Liver (tissue), 3 donors: ENCODE measurements around the gene SREBF2.

Source experiments
- JUND ChIP-seq, 2 donors: IDR thresholded peaks; 2 replicates each; pipeline ENCODE4 v1.6.1; 2016; ENCODE audit warnings: antibody characterized with exemption in 2 of 2
- RAD21 ChIP-seq, 2 donors: IDR thresholded peaks; 2 replicates each; pipeline ENCODE4 v1.6.1; 2016; ENCODE audit warnings: antibody characterized with exemption in 2 of 2, mild to moderate bottlenecking in 2 of 2
- TF ChIP-seq, protein P1 (sequence below): IDR thresholded peaks from 2 replicates; pipeline ENCODE4 v1.6.1; 2016; ENCODE audit warnings: antibody characterized with exemption, mild to moderate bottlenecking
- TF ChIP-seq, protein P2 (sequence below): fragments of 150-350 bp; IDR thresholded peaks from 2 replicates; pipeline ENCODE4 v1.5.1; 2017; ENCODE audit warnings: improper control_type of control experiment, low read depth, low read length; ENCODE audit not compliant: missing input control
- TF ChIP-seq, protein P3 (sequence below): IDR thresholded peaks from 2 replicates; pipeline ENCODE4 v1.6.1; 2016; ENCODE audit warnings: antibody characterized with exemption
- TF ChIP-seq, protein P4 (sequence below): IDR thresholded peaks from 2 replicates; pipeline ENCODE4 v1.6.1; 2016; ENCODE audit warnings: antibody characterized with exemption
- TF ChIP-seq, protein P5 (sequence below): IDR thresholded peaks from 2 replicates; pipeline ENCODE4 v1.6.1; 2016; ENCODE audit warnings: antibody characterized with exemption
- donor health status: healthy.
- donor health status: healthy.

DNA sequence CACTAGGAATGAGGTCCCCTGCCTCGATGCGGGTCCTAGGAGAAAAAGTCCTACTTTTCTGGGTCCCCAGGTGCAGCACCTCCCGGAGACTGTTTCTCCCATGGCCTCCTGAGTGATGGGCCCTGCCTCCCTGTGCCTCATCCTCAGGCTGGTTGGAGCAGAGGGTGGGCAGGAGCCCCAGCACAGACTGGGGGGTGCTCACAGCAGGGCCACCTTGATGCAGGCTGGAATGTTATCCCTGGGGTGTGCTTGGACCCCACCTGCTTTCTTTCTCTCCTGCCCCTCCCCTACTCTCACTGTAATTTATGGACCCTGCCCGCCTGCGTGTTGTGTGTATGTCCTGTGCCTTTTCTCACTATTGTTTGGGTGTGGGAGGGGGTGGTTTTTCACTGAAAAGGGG, 73.9 kb downstream of the SREBF2 start:
- TF ChIP-seq RAD21 (IDR thresholded peaks at IDR 0.05) (no peak), JUND (IDR thresholded peaks at IDR 0.05) (no peak)
- TF ChIP-seq, protein P1, sequence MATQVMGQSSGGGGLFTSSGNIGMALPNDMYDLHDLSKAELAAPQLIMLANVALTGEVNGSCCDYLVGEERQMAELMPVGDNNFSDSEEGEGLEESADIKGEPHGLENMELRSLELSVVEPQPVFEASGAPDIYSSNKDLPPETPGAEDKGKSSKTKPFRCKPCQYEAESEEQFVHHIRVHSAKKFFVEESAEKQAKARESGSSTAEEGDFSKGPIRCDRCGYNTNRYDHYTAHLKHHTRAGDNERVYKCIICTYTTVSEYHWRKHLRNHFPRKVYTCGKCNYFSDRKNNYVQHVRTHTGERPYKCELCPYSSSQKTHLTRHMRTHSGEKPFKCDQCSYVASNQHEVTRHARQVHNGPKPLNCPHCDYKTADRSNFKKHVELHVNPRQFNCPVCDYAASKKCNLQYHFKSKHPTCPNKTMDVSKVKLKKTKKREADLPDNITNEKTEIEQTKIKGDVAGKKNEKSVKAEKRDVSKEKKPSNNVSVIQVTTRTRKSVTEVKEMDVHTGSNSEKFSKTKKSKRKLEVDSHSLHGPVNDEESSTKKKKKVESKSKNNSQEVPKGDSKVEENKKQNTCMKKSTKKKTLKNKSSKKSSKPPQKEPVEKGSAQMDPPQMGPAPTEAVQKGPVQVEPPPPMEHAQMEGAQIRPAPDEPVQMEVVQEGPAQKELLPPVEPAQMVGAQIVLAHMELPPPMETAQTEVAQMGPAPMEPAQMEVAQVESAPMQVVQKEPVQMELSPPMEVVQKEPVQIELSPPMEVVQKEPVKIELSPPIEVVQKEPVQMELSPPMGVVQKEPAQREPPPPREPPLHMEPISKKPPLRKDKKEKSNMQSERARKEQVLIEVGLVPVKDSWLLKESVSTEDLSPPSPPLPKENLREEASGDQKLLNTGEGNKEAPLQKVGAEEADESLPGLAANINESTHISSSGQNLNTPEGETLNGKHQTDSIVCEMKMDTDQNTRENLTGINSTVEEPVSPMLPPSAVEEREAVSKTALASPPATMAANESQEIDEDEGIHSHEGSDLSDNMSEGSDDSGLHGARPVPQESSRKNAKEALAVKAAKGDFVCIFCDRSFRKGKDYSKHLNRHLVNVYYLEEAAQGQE: no peak
- TF ChIP-seq, protein P2, sequence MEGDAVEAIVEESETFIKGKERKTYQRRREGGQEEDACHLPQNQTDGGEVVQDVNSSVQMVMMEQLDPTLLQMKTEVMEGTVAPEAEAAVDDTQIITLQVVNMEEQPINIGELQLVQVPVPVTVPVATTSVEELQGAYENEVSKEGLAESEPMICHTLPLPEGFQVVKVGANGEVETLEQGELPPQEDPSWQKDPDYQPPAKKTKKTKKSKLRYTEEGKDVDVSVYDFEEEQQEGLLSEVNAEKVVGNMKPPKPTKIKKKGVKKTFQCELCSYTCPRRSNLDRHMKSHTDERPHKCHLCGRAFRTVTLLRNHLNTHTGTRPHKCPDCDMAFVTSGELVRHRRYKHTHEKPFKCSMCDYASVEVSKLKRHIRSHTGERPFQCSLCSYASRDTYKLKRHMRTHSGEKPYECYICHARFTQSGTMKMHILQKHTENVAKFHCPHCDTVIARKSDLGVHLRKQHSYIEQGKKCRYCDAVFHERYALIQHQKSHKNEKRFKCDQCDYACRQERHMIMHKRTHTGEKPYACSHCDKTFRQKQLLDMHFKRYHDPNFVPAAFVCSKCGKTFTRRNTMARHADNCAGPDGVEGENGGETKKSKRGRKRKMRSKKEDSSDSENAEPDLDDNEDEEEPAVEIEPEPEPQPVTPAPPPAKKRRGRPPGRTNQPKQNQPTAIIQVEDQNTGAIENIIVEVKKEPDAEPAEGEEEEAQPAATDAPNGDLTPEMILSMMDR: no peak
- TF ChIP-seq, protein P3, sequence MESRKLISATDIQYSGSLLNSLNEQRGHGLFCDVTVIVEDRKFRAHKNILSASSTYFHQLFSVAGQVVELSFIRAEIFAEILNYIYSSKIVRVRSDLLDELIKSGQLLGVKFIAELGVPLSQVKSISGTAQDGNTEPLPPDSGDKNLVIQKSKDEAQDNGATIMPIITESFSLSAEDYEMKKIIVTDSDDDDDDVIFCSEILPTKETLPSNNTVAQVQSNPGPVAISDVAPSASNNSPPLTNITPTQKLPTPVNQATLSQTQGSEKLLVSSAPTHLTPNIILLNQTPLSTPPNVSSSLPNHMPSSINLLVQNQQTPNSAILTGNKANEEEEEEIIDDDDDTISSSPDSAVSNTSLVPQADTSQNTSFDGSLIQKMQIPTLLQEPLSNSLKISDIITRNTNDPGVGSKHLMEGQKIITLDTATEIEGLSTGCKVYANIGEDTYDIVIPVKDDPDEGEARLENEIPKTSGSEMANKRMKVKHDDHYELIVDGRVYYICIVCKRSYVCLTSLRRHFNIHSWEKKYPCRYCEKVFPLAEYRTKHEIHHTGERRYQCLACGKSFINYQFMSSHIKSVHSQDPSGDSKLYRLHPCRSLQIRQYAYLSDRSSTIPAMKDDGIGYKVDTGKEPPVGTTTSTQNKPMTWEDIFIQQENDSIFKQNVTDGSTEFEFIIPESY: no peak
- TF ChIP-seq, protein P4, sequence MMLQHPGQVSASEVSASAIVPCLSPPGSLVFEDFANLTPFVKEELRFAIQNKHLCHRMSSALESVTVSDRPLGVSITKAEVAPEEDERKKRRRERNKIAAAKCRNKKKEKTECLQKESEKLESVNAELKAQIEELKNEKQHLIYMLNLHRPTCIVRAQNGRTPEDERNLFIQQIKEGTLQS: no peak
- TF ChIP-seq, protein P5, sequence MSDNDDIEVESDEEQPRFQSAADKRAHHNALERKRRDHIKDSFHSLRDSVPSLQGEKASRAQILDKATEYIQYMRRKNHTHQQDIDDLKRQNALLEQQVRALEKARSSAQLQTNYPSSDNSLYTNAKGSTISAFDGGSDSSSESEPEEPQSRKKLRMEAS: no peak
